GM12872 (cell line): Measurements from ENCODE around the gene PPFIA3.

Source experiments
- CTCF ChIP-seq: IDR thresholded peaks from 3 replicates; pipeline ENCODE4 v1.5.1; 2011; ENCODE audit warnings: low read depth, mild to moderate bottlenecking, low read length, moderate library complexity; ENCODE audit not compliant: insufficient read depth

The PPFIA3 gene

DNA sequence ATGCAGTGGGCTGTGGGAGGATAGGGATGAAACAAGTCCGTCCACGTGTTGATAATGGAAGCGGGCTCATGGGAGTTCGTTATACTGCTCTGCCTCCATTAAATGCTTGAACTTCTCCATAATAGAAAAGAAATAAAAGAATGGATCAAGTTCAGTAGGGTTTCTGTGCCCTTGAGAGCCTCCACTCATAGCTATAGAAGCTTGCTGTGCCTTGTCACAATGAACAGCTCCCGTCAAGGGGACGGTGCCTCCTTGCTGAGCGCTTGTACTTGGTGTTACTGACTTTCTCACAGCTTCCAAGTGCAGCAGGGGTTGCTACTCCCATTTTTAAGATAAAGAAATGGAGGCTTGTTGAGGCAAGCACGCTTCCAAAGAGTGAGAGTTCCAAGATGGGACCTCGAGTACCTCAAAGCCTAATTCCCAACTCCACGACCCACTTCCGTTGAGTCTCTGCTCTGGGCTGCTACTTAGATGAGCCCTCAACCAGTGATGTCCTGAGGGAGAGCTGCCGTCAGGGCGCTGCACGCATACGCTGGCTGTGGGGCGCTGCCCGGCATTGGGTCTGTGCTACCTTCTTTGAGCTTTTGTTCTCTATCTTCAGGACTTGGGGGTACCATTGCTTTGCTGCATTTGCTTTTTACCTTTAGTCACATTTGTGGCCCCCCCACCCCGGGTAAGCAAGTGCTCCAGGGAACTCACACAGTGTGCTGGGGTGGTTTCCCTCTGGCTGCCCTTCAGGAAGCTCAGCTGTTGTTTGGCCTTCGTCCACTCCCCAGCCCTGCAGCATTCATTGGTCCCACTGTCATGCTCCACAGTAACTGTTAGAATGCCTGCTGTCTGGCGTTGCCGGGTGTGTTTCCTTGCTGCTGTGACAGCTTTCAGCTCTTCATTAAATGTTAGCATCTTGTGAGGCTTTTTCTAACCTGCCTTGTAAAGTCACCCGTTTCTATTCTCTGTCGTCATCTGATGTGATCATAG lies 24.6 kb upstream of the PPFIA3 start:
- no peak for TF ChIP-seq CTCF

DNA sequence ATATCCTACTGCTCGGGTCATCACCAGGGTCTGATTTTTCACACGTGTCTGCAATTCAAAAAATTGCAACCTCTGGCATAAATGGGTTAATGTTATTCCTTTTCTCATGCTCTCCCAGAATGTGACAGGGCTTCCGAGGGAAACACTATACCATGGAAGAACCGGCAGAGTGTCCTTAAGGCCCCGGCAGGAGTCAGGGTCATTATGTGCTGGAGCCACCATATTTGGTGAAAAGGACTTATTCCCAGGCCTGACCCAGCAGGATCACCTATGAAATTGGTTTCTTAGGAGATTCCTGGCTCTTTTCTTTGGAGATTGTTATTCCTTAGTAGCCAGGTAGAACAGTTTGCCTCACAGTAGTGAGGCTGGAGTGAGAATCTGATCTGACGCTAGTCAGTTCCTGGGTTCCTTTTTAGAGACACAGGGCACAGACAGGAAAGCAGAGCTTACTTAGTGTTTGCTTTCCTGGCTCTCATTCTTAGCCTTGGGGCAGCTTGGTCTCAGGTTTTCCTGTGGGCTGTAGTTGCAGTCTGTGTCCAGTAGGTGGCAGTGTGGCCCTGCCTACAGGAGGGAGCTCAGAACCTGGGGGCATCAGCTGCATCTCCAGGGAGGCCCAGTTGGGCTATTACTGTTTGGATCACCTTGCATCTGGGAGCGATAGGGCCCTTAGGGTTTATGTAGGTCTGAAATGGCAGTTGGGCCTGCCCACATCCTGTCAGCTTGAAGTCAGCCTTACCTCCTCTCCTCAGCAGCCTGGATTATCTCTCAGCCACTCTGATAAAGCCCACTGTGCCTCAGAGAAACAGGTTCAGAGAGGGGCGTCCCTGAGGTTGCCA lies 21.7 kb upstream of the PPFIA3 start:
- peak; percentile 100 for TF ChIP-seq CTCF

DNA sequence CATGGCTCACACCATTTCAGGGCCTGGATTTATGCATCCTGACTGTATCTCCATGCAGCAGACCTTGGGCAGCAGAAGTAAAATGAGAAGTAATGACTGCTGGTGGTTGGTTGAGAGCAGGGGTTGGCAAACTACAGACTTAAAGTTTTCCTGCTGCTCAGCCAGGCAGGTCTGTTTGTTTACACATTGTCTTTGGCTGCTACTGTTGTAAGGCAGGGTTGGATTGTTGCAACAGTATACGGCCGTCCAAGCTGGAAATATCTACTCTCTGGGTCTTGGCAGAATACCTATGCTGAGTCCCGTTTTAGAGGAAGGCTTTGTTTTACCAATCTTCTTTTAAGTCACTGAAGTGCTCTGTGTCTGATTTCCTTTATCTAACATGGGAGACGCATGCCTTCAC lies 20.5 kb upstream of the PPFIA3 start:
- no peak for TF ChIP-seq CTCF

GRCh38 chr19:49101160-49101559 lies 18.2 kb upstream of the PPFIA3 start:
- no peak for TF ChIP-seq CTCF

DNA sequence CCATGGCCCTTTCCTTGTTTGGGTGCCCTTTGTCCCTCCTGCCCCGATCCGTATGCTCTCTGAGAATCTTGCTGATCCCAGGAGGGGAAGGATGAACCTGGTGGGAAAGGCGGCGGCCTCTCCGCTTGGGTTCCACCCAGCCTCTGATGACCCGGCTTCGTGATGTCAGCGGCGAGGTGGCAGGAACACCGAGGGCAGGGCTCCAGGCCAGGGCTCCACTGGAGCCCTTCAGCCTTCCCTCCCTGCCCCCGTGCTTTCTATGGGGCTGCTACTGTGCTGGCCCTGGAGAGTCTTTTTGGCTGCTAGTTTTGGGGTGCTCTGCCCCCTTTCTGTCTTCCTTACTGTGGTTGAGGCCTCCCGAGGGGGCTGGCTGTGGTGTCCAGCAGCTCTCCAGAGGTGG lies 17.0 kb upstream of the PPFIA3 start:
- no peak for TF ChIP-seq CTCF

DNA sequence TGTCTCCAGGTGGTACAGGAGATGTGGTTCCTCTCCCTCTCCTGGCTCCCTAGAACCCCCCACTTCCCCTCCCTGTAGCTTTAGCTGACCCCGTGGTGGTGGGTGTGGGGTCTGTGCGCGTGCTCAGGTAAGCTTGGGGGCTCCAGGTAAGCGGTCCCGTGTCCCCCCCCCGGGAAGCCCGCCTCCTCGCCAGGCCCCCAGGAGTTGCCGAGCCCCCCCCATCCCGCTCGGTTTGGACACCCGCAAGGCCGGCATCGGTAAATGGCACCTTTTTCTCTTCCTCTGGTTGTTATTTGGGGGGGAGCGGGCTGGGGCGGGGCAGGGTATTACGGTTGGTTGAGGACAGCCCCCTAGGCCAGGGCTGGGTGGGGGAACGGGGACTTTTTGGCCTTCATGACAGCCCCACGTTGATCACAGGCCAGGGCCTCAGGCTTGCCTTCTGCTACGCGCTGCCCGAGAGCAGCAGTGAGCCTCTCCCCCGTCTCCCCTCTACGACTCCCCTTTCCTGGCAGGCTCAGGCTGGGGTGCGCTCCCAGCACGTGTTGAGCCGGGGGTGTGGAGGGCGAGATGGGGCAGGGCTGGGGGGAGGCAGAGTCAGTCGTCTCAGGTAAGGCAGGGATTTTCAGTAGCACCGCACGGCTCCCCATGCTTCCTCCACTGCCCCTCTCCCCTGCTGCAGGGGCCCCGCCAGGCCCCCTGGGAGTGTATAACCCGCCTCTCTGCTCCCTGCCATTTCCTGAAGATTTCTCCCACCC lies 15.8 kb upstream of the PPFIA3 start:
- TF ChIP-seq CTCF = no peak
